SK-N-SH treated with all-trans-retinoic acid at 6 μM for 48 hours (cell line): ENCODE measurements around the gene RAD51C.

ENCODE experiments used
- ATAC-seq: fragments of 200-7000 bp; cut with Tn5 transposase; 3 replicates; pipeline ENCODE4 v1.9.1; 2020; ENCODE audit warnings: mild to moderate bottlenecking, moderate library complexity
- ARNTL ChIP-seq: fragments of 450-650 bp; formaldehyde crosslinking; IDR thresholded peaks from 2 replicates; pipeline ENCODE4 v1.5.0; 2020; ENCODE audit warnings: low read depth, mild to moderate bottlenecking, moderate library complexity, borderline replicate concordance
- CREB5 ChIP-seq: fragments of 250-450 bp; sonication (Bioruptor Pico); IDR thresholded peaks from 2 replicates; pipeline ENCODE4 v1.5.1; 2020; ENCODE audit warnings: low read depth, mild to moderate bottlenecking, moderate library complexity
- CSDC2 ChIP-seq: fragments of 250-450 bp; sonication (Bioruptor Pico); IDR thresholded peaks from 2 replicates; pipeline ENCODE4 v1.5.0; 2020; ENCODE audit warnings: mild to moderate bottlenecking, moderate library complexity
- CSRNP3 ChIP-seq: fragments of 250-450 bp; sonication (Bioruptor Pico); IDR thresholded peaks from 2 replicates; pipeline ENCODE4 v1.5.1; 2021; ENCODE audit warnings: mild to moderate bottlenecking, moderate library complexity
- ESRRG ChIP-seq: fragments of 250-450 bp; sonication (Bioruptor Pico); IDR thresholded peaks from 2 replicates; pipeline ENCODE4 v1.6.1; 2021; ENCODE audit warnings: mild to moderate bottlenecking
- GLIS3 ChIP-seq: fragments of 250-450 bp; sonication (Bioruptor Pico); IDR thresholded peaks from 2 replicates; pipeline ENCODE4 v1.5.0; 2020; ENCODE audit warnings: mild to moderate bottlenecking, moderate library complexity
- ISL1 ChIP-seq: fragments of 250-450 bp; sonication (Bioruptor Pico); IDR thresholded peaks from 2 replicates; pipeline ENCODE4 v2.1.2; 2022; ENCODE audit warnings: mild to moderate bottlenecking, moderate library complexity
- OSR1 ChIP-seq: fragments of 250-450 bp; sonication (Bioruptor Pico); IDR thresholded peaks from 2 replicates; pipeline ENCODE4 v1.8.0; 2022; ENCODE audit warnings: moderate library complexity, mild to moderate bottlenecking, inconsistent platforms
- PATZ1 ChIP-seq: fragments of 250-450 bp; sonication (Bioruptor Pico); IDR thresholded peaks from 2 replicates; pipeline ENCODE4 v1.8.0; 2020; ENCODE audit warnings: mild to moderate bottlenecking, moderate library complexity, borderline replicate concordance
- PPARA ChIP-seq: fragments of 250-450 bp; sonication (Bioruptor Pico); IDR thresholded peaks from 2 replicates; pipeline ENCODE4 v1.5.0; 2020; ENCODE audit warnings: mild to moderate bottlenecking, borderline replicate concordance
- RARB ChIP-seq: fragments of 250-450 bp; sonication (Bioruptor Pico); IDR thresholded peaks from 2 replicates; pipeline ENCODE4 v1.8.0; 2021; ENCODE audit warnings: mild to moderate bottlenecking, moderate library complexity
- SNAI2 ChIP-seq: fragments of 250-450 bp; sonication (Bioruptor Pico); IDR thresholded peaks from 2 replicates; pipeline ENCODE4 v1.5.0; 2020; ENCODE audit warnings: mild to moderate bottlenecking, moderate library complexity
- TCF4 ChIP-seq: fragments of 250-450 bp; sonication (Bioruptor Pico); IDR thresholded peaks from 2 replicates; pipeline ENCODE4 v1.8.0; 2021; ENCODE audit warnings: mild to moderate bottlenecking, moderate library complexity, borderline replicate concordance
- TOX ChIP-seq: fragments of 250-450 bp; sonication (Bioruptor Pico); IDR thresholded peaks from 2 replicates; pipeline ENCODE4 v1.8.0; 2021; ENCODE audit warnings: mild to moderate bottlenecking, moderate library complexity, borderline replicate concordance
- ZC3H10 ChIP-seq: fragments of 250-450 bp; sonication (Bioruptor Pico); IDR thresholded peaks from 2 replicates; pipeline ENCODE4 v1.5.1; 2021; ENCODE audit warnings: mild to moderate bottlenecking, moderate library complexity
- ZFP3 ChIP-seq: fragments of 250-450 bp; sonication (Bioruptor Pico); IDR thresholded peaks from 2 replicates; pipeline ENCODE4 v1.5.0; 2020; ENCODE audit warnings: mild to moderate bottlenecking, moderate library complexity
- ZFP30 ChIP-seq: fragments of 450-650 bp; formaldehyde crosslinking; IDR thresholded peaks from 2 replicates; pipeline ENCODE4 v1.5.0; 2022; ENCODE audit warnings: mild to moderate bottlenecking, moderate library complexity
- ZNF565 ChIP-seq: fragments of 450-650 bp; formaldehyde crosslinking; conservative IDR thresholded peaks from 2 replicates; pipeline ENCODE4 v1.5.0; 2020; ENCODE audit warnings: low read depth, mild to moderate bottlenecking, moderate library complexity
- ZNF8 ChIP-seq: fragments of 450-650 bp; formaldehyde crosslinking; IDR thresholded peaks from 2 replicates; pipeline ENCODE4 v1.5.0; 2020; ENCODE audit warnings: mild to moderate bottlenecking, moderate library complexity
- TF ChIP-seq, protein P1 (sequence below): fragments of 250-450 bp; sonication (Bioruptor Pico); IDR thresholded peaks from 2 replicates; pipeline ENCODE4 v1.5.0; 2020; ENCODE audit warnings: mild to moderate bottlenecking, moderate library complexity
- TF ChIP-seq, protein P2 (sequence below): fragments of 250-450 bp; sonication (Bioruptor Pico); IDR thresholded peaks from 2 replicates; pipeline ENCODE4 v1.8.0; 2021; ENCODE audit warnings: low read depth, mild to moderate bottlenecking, moderate library complexity, borderline replicate concordance

Gene RAD51C

GRCh38 chr17:58728798-58729197 is 36.4 kb downstream of the RAD51C start (continued):
- no peak for TF ChIP-seq CSRNP3 (CRISPR knock-in tag)
- TF ChIP-seq ZFP30 (CRISPR knock-in tag): no peak
- TF ChIP-seq CREB5 (CRISPR knock-in tag): no peak
- TF ChIP-seq ESRRG: no peak
- no peak for TF ChIP-seq OSR1

DNA sequence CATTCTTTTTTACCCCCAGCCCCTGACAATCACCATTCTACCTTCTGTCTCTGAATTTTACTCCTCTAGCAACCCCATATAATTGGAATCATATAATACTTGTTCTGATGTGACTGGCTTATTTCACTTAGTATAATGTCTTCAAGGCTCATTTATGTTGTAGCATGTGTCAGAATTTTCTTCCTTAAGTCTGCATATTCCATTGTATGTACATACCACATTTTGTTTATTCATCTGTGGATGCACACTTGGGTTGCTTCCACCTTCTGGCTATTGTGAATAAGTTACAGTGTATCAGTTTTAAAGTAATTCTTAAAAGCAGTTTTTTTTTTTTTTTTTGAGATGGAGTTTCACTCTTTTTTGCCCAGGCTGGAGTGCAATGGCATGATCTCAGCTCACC is 38.5 kb downstream of the RAD51C start:
- TF ChIP-seq ZC3H10 (CRISPR knock-in tag) (no peak), OSR1 (no peak), RARB (CRISPR knock-in tag) (no peak), ARNTL (CRISPR knock-in tag) (no peak), CSDC2 (no peak), ESRRG (no peak), TOX (CRISPR knock-in tag) (no peak), ZNF565 (no peak)
- no peak for ATAC-seq

DNA sequence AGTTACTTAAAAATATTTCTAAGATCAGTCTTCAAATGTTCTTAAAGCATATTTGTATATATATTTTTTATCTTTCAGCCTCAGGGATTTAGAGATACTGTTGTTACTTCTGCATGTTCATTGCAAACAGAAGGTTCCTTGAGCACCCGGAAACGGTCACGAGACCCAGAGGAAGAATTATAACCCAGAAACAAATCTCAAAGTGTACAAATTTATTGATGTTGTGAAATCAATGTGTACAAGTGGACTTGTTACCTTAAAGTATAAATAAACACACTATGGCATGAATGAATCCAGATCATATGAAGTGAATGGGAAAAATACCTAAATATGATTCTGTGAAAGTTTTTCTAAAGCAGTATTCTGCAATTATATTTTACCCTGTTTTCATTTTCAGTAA is 41.6 kb downstream of the RAD51C start:
- ATAC-seq: no peak
- TF ChIP-seq PPARA (no peak), CSRNP3 (CRISPR knock-in tag) (no peak), ZFP3 (CRISPR knock-in tag) (no peak), ARNTL (CRISPR knock-in tag) (no peak), CSDC2 (no peak), CREB5 (CRISPR knock-in tag) (no peak), TCF4 (no peak), ZC3H10 (CRISPR knock-in tag) (no peak), ZNF8 (CRISPR knock-in tag) (no peak), GLIS3 (CRISPR knock-in tag) (no peak), SNAI2 (CRISPR knock-in tag) (no peak), ISL1 (no peak), ZNF565 (no peak)
- TF ChIP-seq, protein P1, sequence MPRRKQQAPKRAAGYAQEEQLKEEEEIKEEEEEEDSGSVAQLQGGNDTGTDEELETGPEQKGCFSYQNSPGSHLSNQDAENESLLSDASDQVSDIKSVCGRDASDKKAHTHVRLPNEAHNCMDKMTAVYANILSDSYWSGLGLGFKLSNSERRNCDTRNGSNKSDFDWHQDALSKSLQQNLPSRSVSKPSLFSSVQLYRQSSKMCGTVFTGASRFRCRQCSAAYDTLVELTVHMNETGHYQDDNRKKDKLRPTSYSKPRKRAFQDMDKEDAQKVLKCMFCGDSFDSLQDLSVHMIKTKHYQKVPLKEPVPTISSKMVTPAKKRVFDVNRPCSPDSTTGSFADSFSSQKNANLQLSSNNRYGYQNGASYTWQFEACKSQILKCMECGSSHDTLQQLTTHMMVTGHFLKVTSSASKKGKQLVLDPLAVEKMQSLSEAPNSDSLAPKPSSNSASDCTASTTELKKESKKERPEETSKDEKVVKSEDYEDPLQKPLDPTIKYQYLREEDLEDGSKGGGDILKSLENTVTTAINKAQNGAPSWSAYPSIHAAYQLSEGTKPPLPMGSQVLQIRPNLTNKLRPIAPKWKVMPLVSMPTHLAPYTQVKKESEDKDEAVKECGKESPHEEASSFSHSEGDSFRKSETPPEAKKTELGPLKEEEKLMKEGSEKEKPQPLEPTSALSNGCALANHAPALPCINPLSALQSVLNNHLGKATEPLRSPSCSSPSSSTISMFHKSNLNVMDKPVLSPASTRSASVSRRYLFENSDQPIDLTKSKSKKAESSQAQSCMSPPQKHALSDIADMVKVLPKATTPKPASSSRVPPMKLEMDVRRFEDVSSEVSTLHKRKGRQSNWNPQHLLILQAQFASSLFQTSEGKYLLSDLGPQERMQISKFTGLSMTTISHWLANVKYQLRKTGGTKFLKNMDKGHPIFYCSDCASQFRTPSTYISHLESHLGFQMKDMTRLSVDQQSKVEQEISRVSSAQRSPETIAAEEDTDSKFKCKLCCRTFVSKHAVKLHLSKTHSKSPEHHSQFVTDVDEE (CRISPR knock-in tag): no peak
- TF ChIP-seq, protein P2, sequence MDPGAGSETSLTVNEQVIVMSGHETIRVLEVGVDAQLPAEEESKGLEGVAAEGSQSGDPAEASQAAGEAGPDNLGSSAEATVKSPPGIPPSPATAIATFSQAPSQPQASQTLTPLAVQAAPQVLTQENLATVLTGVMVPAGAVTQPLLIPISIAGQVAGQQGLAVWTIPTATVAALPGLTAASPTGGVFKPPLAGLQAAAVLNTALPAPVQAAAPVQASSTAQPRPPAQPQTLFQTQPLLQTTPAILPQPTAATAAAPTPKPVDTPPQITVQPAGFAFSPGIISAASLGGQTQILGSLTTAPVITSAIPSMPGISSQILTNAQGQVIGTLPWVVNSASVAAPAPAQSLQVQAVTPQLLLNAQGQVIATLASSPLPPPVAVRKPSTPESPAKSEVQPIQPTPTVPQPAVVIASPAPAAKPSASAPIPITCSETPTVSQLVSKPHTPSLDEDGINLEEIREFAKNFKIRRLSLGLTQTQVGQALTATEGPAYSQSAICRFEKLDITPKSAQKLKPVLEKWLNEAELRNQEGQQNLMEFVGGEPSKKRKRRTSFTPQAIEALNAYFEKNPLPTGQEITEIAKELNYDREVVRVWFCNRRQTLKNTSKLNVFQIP (CRISPR knock-in tag): no peak

GRCh38 chr17:58734811-58735210 is 42.4 kb downstream of the RAD51C start:
- ATAC-seq: no peak
- TF ChIP-seq ZNF565 (no peak), RARB (CRISPR knock-in tag) (no peak), ESRRG (no peak), PATZ1 (CRISPR knock-in tag) (no peak)
- TF ChIP-seq, protein P2 (CRISPR knock-in tag): no peak
